A549 treated with CpdA at 1 μM for 4 hours (cell line): ENCODE results near the gene ZFP42. TPM values are rescaled to one million over a fixed set of nuclear protein-coding genes. Genes with fewer than 3 reads are reported as not detected.

ENCODE experiments used
- total RNA-seq: library from RNA; stranded (reverse); fragments of 200-300 nt; extraction: Qiagen RNA extraction; gene quantifications from 5 replicates; pipeline ENCODE4 v1.2.3, GENCODE V29; 2022; ENCODE audit warnings: low read depth

The ZFP42 gene
- 0.03 TPM in 1 of 5 replicates, not detected in the others for total RNA-seq

DNA sequence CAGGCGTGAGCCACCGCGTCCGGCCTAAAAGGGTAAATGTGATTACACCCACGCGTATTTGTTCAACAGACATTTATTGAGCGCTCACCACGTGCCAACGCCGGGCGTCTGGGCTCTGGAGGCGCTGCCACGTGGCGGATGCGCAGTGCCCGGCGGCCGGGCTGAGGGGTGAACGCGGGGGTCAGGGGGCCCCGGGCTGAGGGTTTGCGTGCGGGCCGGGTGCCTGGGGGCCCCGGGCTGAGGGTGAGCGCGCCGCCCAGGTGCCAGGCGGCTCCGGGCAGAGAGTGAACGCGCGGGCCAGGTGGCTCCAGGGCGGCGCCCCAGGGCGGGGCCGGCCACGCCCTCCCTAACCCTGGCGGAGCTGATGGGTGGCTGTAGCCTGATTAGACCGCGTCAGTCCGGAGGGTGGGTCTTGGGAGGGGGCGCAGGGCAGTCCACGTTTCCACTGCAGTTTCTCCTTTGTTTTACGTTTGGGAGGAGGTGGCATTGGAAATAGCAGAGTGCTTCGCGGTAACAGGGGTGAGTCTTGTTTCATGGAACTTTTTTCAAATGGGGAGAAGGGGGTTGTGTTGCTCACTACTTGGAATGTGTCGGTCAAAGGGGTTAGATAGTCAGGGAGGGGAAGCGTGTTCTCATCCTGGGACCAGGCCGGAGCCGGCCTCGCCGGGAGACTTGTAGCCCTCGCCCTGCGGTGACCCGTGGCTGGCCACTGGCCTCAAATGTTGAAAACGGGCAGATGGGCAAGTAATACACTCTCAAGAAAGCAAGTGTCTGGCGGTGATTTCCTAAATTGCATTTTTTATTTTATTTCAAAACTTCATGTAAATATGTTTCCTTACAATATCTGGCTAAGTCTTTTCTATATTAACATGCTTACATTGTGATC, at the start of gene ZFP42:
ZFP42 (plus strand) TSS at position 450 of the 886 bp plus-strand sequence. CDS start 7,037 bp downstream, outside the sequence.

Other genes starting within 250 kb of the ZFP42 start
- 57.1 to 89.8 TPM (median 73.7 TPM) in 5 replicates for gene TRIML2, start 113.8 kb downstream of the ZFP42 start, total RNA-seq
- 0.05 to 0.10 TPM in 2 of 5 replicates, not detected in the others for gene TRIML1, start 143.7 kb downstream of the ZFP42 start, total RNA-seq